Measurements from ENCODE around the gene MTHFS. TPM values are rescaled to one million over a fixed set of nuclear protein-coding genes. Genes with fewer than 3 reads are reported as not detected.
A peak's percentile ranks its signal among the peaks of the same experiment; 100 is the strongest.
"Not testable (repeated sequence)": the region's sequence is repeated elsewhere in the genome, so short reads cannot be mapped to it uniquely, and the experiment has no call there.

Gene MTHFS
- total RNA-seq (2014; rRNA removed; shearing (Covaris generic)): 34.1 and 37.1 TPM in 2 replicates

GRCh38 chr15:79896634-79897379 is at the start of gene MTHFS:
TSS of gene MTHFS (minus strand) at chr15:79897014. CDS start at chr15:79896988, 26 bp downstream.
- DNase-seq (ENCODE audit: low spot score): peak; percentile 95

- DNase-seq (ENCODE audit: low spot score): no peak
Observed at GRCh38 chr15:79944622-79945021, 47.8 kb upstream of the MTHFS start.

- DNase-seq (ENCODE audit: low spot score): no peak
Observed at GRCh38 chr15:79943820-79944219, 47.0 kb upstream of the MTHFS start.

GRCh38 chr15:79942741-79943481 is 46.1 kb upstream of the MTHFS start:
- no peak for DNase-seq (ENCODE audit: low spot score)

GRCh38 chr15:79939399-79939798 is 42.6 kb upstream of the MTHFS start:
- no peak for DNase-seq (ENCODE audit: low spot score)

GRCh38 chr15:79938143-79938542 is 41.3 kb upstream of the MTHFS start:
- no peak for DNase-seq (ENCODE audit: low spot score)

- not testable (repeated sequence) for DNase-seq (ENCODE audit: low spot score)
Observed at GRCh38 chr15:79935556-79936201, 38.9 kb upstream of the MTHFS start.

GRCh38 chr15:79933231-79933630 is 36.4 kb upstream of the MTHFS start:
- no peak for DNase-seq (ENCODE audit: low spot score)

- no peak for DNase-seq (ENCODE audit: low spot score)
Observed at GRCh38 chr15:79932447-79932846, 35.6 kb upstream of the MTHFS start.

- no peak for DNase-seq (ENCODE audit: low spot score)
Observed at GRCh38 chr15:79930516-79930915, 33.7 kb upstream of the MTHFS start.

- no peak for DNase-seq (ENCODE audit: low spot score)
Observed at GRCh38 chr15:79929412-79929811, 32.6 kb upstream of the MTHFS start.

GRCh38 chr15:79926116-79926515 is 29.3 kb upstream of the MTHFS start:
- DNase-seq (ENCODE audit: low spot score): not testable (repeated sequence)

- DNase-seq (ENCODE audit: low spot score): no peak
Observed at GRCh38 chr15:79924379-79924778, 27.6 kb upstream of the MTHFS start.

- peak; percentile 99 for DNase-seq (ENCODE audit: low spot score)
Observed at GRCh38 chr15:79923515-79924169, 26.8 kb upstream of the MTHFS start.

GRCh38 chr15:79923079-79923514 is 26.3 kb upstream of the MTHFS start:
- DNase-seq (ENCODE audit: low spot score): peak; percentile 79

- no peak for DNase-seq (ENCODE audit: low spot score)
Observed at GRCh38 chr15:79922512-79923078, 25.8 kb upstream of the MTHFS start.

GRCh38 chr15:79919749-79920511 is 23.1 kb upstream of the MTHFS start:
- DNase-seq (ENCODE audit: low spot score): no peak

- no peak for DNase-seq (ENCODE audit: low spot score)
Observed at GRCh38 chr15:79919090-79919748, 22.4 kb upstream of the MTHFS start.

GRCh38 chr15:79918278-79918677 is 21.5 kb upstream of the MTHFS start:
- DNase-seq (ENCODE audit: low spot score): no peak

GRCh38 chr15:79916502-79917132 is 19.8 kb upstream of the MTHFS start:
- no peak for DNase-seq (ENCODE audit: low spot score)
